ENCODE results near the gene FARP1.

DNA sequence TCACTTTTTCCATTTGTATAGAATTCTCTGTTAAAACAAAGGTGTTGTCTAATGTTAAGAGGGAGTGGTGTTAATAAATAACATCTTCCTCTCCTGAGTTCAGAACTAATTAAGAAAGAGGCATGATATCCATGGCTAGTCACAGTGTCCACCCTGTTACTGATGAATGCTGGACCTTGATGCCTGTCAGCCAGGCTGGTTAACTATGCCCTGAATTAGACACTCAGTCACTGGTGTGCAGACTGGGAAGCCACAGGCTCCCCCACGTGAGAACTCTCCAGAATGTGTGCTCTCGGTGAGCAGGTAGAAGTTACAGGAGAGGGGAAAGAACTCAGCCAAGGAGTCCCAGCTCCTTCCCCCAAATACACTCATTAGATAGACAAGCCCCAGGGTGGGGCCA, 90.2 kb downstream of the FARP1 start:
- TF ChIP-seq CTCF (IDR thresholded peaks at IDR 0.05; ENCODE audit: insufficient read depth, low read depth, low read length) (no peak), EZH2 (IDR thresholded peaks at IDR 0.05; ENCODE audit: insufficient read depth, low read length) (no peak)

Measured in astrocyte (in vitro differentiated cells and primary cell).